K562 (cell line): Measurements from ENCODE around the gene VARS1. TPM values are rescaled to one million over a fixed set of nuclear protein-coding genes. Genes with fewer than 3 reads are reported as not detected.

Experiments
- DPF2 ChIP-seq: fragments of 450-650 bp; IDR thresholded peaks from 2 replicates; pipeline ENCODE4 v1.6.1; 2016
- FOXK1 ChIP-seq: sonication (generic); formaldehyde crosslinking; IDR thresholded peaks from 2 replicates; pipeline ENCODE4 v1.8.0; 2022; ENCODE audit warnings: missing genetic modification reagents, mild to moderate bottlenecking, borderline replicate concordance
- FOXM1 ChIP-seq, 2 experiments: fragments of 450-650 bp in 1 of 2; sonication (generic) in 1 of 2; formaldehyde crosslinking in 1 of 2; IDR thresholded peaks; 2 replicates each; pipeline versions ENCODE4 v1.6.1 to v1.9.0; 2017 to 2022; ENCODE audit warnings: low read depth in 2 of 2, mild to moderate bottlenecking in 2 of 2, missing genetic modification reagents in 1 of 2, moderate library complexity in 1 of 2
- KDM2B ChIP-seq: fragments of 250-450 bp; sonication (Bioruptor Pico); IDR thresholded peaks from 2 replicates; pipeline ENCODE4 v1.8.0; 2021; ENCODE audit warnings: mild to moderate bottlenecking, moderate library complexity
- MLX ChIP-seq, 2 experiments: fragments of 450-650 bp in 1 of 2; sonication (generic) in 1 of 2; formaldehyde crosslinking; conservative IDR thresholded peaks; 2 replicates each; pipeline versions ENCODE4 v1.4.0 to v1.8.1; 2020 to 2022; ENCODE audit warnings: mild to moderate bottlenecking in 1 of 2, missing genetic modification reagents in 1 of 2
- NKRF ChIP-seq: fragments of 450-650 bp; IDR thresholded peaks from 2 replicates; pipeline ENCODE4 v1.6.1; 2016; ENCODE audit warnings: borderline replicate concordance
- PML ChIP-seq: IDR thresholded peaks from 2 replicates; pipeline ENCODE4 v1.6.1; 2012; ENCODE audit warnings: low read length, inconsistent platforms
- RBFOX2 ChIP-seq: fragments of 200-400 bp; formaldehyde crosslinking; IDR thresholded peaks from 2 replicates; pipeline ENCODE4 v1.6.1; 2017; ENCODE audit warnings: low read depth, mild to moderate bottlenecking, low read length, moderate library complexity
- RBM25 ChIP-seq: fragments of 200-400 bp; formaldehyde crosslinking; IDR thresholded peaks from 2 replicates; pipeline ENCODE4 v1.6.1; 2018; ENCODE audit warnings: low read length, low read depth, moderate library complexity; ENCODE audit not compliant: severe bottlenecking
- SMAD4 ChIP-seq: fragments of 250-450 bp; sonication (Bioruptor Pico); conservative IDR thresholded peaks from 2 replicates; pipeline ENCODE4 v1.8.0; 2021; ENCODE audit warnings: inconsistent platforms, mild to moderate bottlenecking, moderate library complexity
- SMARCC2 ChIP-seq: fragments of 450-650 bp; IDR thresholded peaks from 2 replicates; pipeline ENCODE4 v1.6.1; 2017; ENCODE audit warnings: antibody characterized with exemption, moderate library complexity, mild to moderate bottlenecking, low read depth
- ZBTB40 ChIP-seq, 2 experiments: fragments of 450-650 bp in 1 of 2; sonication (generic) in 1 of 2; formaldehyde crosslinking in 1 of 2; IDR thresholded peaks; 2 replicates each; pipeline versions ENCODE4 v1.7.1 to v1.9.0; 2016 to 2022; ENCODE audit warnings: inconsistent platforms in 1 of 2, mild to moderate bottlenecking in 1 of 2, missing genetic modification reagents in 1 of 2
- ZNF165 ChIP-seq: fragments of 250-450 bp; sonication (Bioruptor Pico); IDR thresholded peaks from 2 replicates; pipeline ENCODE4 v1.4.0; 2020; ENCODE audit warnings: borderline replicate concordance
- polyA plus RNA-seq, 8 experiments: library from polyadenylated mRNA; depleted of rRNA in 4 of 8; stranded (reverse) in 5 of 8; unstranded in 3 of 8; fragments of >200 nt; fragmentation: Nextera tagmentation in 2 of 8; fragmentation: Illumina TruSeq in 1 of 8; extraction: Ambion mirVana in 2 of 8; extraction: Trizol in 1 of 8; gene quantifications; 2 replicates each; pipeline versions ENCODE4 v1.2.1 to v1.2.3, GENCODE V29; 2011 to 2014; ENCODE audit warnings: inconsistent platforms in 1 of 8, missing spikeins in 1 of 8
- total RNA-seq, 7 experiments: library from RNA; depleted of rRNA in 6 of 7; stranded (reverse); fragments of >200 nt in 6 of 7; fragmentation: Illumina TruSeq in 2 of 7; extraction: Trizol in 2 of 7; gene quantifications; 2 replicates each; pipeline versions ENCODE4 v1.2.1 to v1.2.3, GENCODE V29; 2011 to 2021; ENCODE audit warnings: low replicate concordance in 1 of 7

VARS1 gene
- total and polyA plus RNA-seq, 9 of the 15 experiments (the other 6 are each of a cell fraction or from before 2014, with no cell fraction given) = 2.9 to 488 (median 130) TPM

GRCh38 chr6:31831350-31832215, 36.0 kb upstream of the VARS1 start (continued):
- TF ChIP-seq MLX (CRISPR knock-in tag; conservative IDR thresholded peaks at IDR 0.05) (0 out of 4 replicates have a peak, but pooled peaks of 1 of the 2 experiments have one; percentile 13), ZBTB40 (IDR thresholded peaks at IDR 0.05) (0 out of 2 replicates have a peak, but pooled peaks have one; percentile 13), ZBTB40 (CRISPR knock-in tag; IDR thresholded peaks at IDR 0.05) (no peak), FOXK1 (CRISPR knock-in tag) (peak; percentile 63; the same call in 1 of the 2 replicates), SMAD4 (CRISPR knock-in tag) (0 out of 2 replicates have a peak, but pooled peaks have one; percentile 45), RBFOX2 (no peak; the same call in none of the 2 replicates), KDM2B (CRISPR knock-in tag) (no peak), NKRF (peak; percentile 37; the same call in 1 of the 2 replicates), DPF2 (peak; percentile 77), RBM25 (peak; percentile 22), FOXM1 (IDR thresholded peaks at IDR 0.05; ENCODE audit: low read depth) (0 out of 2 replicates have a peak, but pooled peaks have one; percentile 14), FOXM1 (CRISPR knock-in tag; IDR thresholded peaks at IDR 0.05; ENCODE audit: low read depth) (no peak), SMARCC2 (0 out of 2 replicates have a peak, but pooled peaks have one; percentile 64), ZNF165 (CRISPR knock-in tag) (peak; percentile 89), PML (peak; percentile 9; the same call in 1 of the 2 replicates)
